D721Med (cell line): ENCODE data around the gene TTC5.
"Not testable (repeated sequence)": the region's sequence is repeated elsewhere in the genome, so short reads cannot be mapped to it uniquely, and the experiment has no call there.

ENCODE experiments used
- DNase-seq: peaks from one replicate; pipeline ENCODE4 v3.0.0; 2011; ENCODE audit warnings: low spot score; ENCODE audit not compliant: insufficient read length
- FAIRE-seq: peaks from 2 replicates; lab custom pipeline; 2011; peaks lifted over from hg19 to GRCh38; lab: Jason Lieb, UNC
- CTCF ChIP-seq: IDR thresholded peaks from 2 replicates; pipeline ENCODE4 v1.5.1; 2012; ENCODE audit warnings: mild to moderate bottlenecking, control low read depth; ENCODE audit not compliant: insufficient read depth; ENCODE audit errors: missing control alignments

Gene TTC5

GRCh38 chr14:20302042-20302755 is 3.6 kb downstream of the TTC5 start:
- no peak for TF ChIP-seq CTCF
- no peak for FAIRE-seq
- DNase-seq = no peak

GRCh38 chr14:20295067-20295466 is 10.7 kb downstream of the TTC5 start:
- FAIRE-seq = no peak

GRCh38 chr14:20294636-20295035 is 11.1 kb downstream of the TTC5 start:
- DNase-seq (no peak), FAIRE-seq (no peak)
- no peak for TF ChIP-seq CTCF

More at GRCh38 chr14:20295067-20295466, 10.7 kb downstream of the TTC5 start:
- no peak for TF ChIP-seq CTCF
- no peak for DNase-seq

GRCh38 chr14:20281998-20282397 is 23.8 kb downstream of the TTC5 start:
- DNase-seq, FAIRE-seq: not testable (repeated sequence)

GRCh38 chr14:20280265-20280664 is 25.5 kb downstream of the TTC5 start:
- not testable (repeated sequence) for FAIRE-seq, DNase-seq

- no peak for TF ChIP-seq CTCF
- no peak for DNase-seq
- FAIRE-seq = no peak
Measured at GRCh38 chr14:20278414-20278813, 27.3 kb downstream of the TTC5 start.

- FAIRE-seq = no peak
- no peak for TF ChIP-seq CTCF
- DNase-seq = no peak
Measured at GRCh38 chr14:20277409-20277808, 28.3 kb downstream of the TTC5 start.

- no peak for TF ChIP-seq CTCF
- no peak for DNase-seq
- FAIRE-seq = no peak
Measured at GRCh38 chr14:20274062-20274461, 31.7 kb downstream of the TTC5 start.

- not testable (repeated sequence) for DNase-seq, FAIRE-seq
Measured at GRCh38 chr14:20264361-20264760, 41.4 kb downstream of the TTC5 start.
